Measurements from ENCODE around the gene XYLT1.

The XYLT1 gene

DNA sequence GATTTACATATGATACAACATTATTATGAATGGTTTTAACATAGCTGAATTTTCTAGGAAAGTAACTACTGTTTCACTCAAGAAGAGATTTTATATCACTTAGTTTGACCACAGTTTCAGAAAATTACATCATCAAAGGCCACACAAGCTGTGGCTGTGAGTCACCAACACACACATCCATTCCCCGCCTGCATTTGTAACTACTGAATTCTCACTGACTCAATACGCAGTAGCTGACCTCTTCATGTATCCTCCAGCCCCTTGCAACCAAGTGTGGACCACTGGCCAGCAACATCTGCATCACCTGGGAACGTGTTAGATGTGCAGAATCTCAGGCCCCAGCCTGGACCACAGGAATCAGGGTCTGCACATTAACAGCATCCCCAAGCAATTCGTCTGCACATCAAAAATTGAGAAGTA is 197.6 kb downstream of the XYLT1 start:
- DNase-seq = peak; percentile 96

- DNase-seq = no peak
These were observed 198.0 kb downstream of the XYLT1 start for GRCh38 chr16:17272716-17273115.

GRCh38 chr16:17271687-17272086 is 199.1 kb downstream of the XYLT1 start:
- DNase-seq = peak; percentile 58

GRCh38 chr16:17270683-17271109 is 200.1 kb downstream of the XYLT1 start:
- DNase-seq = no peak

- no peak for DNase-seq
These were observed 200.6 kb downstream of the XYLT1 start for GRCh38 chr16:17270111-17270510.

DNA sequence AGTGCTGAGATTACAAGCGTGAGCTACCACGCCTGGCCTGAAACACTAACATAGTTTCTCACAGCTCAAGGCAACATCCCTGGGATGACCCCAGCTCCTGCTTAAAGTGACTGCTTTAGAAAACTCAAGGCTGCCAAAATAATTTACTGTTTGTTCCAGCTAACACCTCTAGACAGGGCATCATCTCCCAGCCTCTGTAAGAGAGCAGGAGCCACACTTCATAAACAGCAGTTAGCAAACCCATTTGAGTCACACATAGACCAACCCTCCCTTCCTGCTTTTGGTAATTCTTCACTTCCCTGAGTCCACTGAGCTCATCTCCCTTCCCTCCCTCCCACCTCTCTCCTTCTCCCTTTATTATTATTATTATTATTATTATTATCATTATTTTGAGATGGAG is 201.3 kb downstream of the XYLT1 start:
- peak; percentile 21 for DNase-seq

DNA sequence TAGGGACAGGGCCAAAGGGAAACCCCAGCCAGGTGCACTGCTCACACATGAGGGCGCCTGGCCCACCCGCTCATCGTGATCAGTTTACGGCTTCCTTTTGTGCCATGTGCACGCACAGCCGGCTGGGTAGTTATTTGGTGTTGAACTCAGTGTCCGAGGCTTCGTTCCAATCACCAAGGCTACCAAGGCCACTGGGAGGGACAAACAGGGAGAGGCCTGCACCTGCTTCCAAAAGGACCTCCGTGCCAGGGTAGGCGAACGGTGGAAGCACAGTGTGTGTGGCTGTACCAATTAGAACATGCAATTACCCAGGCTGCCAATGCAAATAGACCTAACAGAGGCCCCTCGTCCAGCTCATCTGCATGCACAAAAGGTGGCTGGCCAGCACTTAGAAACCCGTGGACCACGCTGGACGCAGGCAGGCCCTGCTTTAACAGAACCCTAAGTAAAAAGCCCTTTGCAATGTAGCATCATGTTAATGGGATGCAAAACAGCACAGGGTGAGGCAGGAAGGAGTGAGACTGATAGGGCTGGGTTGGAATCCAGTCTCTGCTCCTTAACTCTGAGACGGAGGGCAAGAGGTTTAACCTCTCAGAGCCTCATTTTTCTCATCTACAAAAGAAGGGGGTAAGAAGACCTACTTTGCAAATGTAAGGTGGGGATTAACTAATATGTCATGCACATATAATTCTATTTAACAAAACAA is 204.0 kb downstream of the XYLT1 start:
- no peak for DNase-seq

- DNase-seq = no peak
These were observed 205.6 kb downstream of the XYLT1 start for GRCh38 chr16:17265154-17265553.

DNA sequence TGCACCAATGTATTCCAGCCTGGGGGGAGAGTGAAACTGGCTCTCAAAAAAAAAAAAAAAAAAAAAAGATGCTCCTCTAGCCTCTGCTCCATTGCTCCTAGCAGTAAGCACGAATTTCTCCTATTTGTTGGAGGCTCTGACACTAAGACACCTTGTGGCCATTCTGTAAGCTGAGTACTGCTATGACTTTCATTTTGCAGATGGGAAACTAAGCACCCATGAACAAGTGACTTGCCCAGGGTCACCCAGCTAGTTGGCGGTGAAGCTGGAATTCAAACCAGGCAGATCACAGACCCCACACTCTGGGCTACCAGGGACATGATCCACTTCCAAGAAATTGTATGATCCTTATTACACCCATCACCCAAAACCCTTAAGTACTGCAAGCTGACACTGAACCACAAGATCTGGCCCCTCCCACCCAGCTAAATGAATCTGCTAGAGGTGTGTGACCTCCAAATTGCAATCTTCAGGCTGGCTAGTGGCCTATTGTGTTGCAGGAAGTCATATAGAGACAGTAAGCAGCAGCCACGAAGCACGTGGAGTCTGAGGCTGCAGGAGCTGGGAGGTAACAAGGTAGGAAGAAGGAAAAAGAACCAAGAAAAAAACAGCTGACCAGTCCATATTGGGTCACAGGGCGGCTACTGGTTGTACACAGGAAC is 209.4 kb downstream of the XYLT1 start:
- DNase-seq = no peak

- DNase-seq = no peak
These were observed 210.4 kb downstream of the XYLT1 start for GRCh38 chr16:17260276-17260849.

GRCh38 chr16:17259751-17260270 is 210.9 kb downstream of the XYLT1 start:
- peak; percentile 68 for DNase-seq

DNA sequence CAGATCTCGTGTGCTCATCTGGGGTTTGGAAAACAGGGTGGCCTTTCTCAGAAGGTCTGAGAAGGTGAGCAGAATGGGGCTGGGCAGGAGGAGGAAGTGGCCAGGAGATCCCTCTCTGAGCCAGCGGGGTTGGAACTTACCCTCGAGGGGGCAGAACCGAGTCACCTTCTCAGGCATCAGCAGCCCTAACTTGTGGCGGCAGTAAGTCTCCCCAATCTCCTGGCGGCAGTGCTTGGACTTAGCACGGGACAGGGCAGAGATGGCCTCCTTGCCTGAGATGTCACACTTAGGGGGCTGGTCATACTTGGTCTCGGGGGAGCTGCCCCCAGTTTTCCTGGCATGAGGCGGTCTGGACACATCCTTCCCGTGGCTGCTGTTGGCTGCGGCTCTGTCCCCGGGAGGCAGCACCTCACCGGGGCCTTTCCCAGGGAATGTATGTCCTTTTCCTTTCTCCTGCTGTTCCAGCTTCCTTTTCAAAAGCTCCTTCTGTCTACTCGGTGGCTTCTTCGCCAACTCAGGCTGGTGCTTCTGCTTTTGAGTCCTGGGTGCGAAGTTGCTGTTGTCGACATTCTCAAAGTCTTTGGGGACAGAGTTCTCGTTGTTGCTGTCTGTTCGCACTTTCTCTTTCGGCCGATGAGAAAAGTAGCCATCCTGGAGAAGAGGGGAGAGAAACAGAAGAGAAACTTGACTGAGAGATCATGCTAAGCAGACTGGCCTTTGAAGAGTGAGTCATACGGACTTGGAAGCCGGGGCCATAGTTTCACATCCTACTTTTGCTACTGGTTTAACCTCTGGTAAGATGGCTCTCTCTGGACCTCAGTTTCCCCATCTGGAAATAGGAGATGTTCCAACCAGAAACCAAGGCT is 211.7 kb downstream of the XYLT1 start:
- no peak for DNase-seq

DNA sequence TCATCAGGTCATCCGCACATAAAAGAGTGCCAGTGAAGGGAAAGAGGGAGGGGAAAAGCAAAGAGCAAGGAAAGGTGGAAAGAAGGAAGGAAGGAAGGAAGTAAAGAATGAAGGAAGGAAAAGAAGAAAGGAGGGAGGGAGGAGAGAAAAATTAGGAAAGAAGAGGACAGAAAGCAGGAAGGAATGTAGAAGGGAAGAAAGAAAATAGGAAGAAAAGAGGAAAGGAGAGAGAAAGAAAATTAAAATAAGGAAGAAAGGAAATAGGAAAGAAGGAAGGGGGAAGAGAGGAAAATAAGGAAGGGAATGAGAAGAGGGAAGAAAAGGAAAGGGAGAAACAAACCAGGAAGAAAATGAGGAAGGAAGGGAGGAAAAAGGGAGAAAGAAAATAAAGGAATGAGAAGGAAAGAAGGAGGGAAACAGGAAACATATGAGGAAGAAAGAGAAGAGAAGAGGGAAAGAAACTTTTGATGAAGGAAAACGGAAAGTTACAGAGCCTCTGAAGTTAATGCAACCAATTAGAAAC is 212.6 kb downstream of the XYLT1 start:
- no peak for DNase-seq

- no peak for DNase-seq
These were observed 213.2 kb downstream of the XYLT1 start for GRCh38 chr16:17257426-17258023.

GRCh38 chr16:17252701-17253100 is 218.1 kb downstream of the XYLT1 start:
- DNase-seq = no peak

DNA sequence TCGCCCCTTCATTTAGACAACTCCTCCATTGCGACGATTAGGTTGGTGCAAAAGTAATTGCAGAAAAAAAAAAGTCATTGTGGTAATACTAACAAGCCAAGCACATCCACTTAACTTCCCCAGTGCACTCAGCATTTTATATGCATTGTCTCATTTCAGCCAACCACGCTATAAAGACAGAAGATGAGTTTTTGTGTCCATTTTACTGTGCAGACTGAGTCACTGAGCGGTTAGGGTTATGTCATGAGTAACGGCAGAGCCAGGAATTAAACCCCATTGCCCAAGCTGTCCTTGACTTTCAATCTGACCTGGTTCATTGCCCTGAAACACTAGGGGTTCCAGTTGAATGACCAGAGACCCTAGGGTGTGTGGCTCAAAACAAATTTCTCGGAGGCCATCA is 218.7 kb downstream of the XYLT1 start:
- peak; percentile 44 for DNase-seq

DNA sequence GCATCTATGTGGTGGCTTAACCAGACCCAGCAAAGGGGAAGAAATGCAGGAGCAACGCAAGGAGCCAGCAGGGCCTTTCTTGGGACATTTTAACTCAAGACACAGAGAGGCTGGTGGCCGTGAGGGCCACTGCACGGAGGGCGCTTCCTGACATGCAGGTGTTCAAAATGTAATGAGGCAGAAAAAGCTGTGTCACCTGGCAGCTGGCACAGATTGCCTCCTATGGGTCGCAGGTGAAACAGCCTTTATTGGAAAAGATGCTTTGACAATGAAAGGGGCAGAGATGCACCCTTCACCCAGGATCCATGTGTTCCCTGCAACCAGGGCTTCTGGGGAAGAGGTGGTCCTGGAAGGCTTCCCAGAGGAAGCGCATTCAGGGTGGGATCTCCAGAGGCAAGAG is 219.3 kb downstream of the XYLT1 start:
- no peak for DNase-seq

DNA sequence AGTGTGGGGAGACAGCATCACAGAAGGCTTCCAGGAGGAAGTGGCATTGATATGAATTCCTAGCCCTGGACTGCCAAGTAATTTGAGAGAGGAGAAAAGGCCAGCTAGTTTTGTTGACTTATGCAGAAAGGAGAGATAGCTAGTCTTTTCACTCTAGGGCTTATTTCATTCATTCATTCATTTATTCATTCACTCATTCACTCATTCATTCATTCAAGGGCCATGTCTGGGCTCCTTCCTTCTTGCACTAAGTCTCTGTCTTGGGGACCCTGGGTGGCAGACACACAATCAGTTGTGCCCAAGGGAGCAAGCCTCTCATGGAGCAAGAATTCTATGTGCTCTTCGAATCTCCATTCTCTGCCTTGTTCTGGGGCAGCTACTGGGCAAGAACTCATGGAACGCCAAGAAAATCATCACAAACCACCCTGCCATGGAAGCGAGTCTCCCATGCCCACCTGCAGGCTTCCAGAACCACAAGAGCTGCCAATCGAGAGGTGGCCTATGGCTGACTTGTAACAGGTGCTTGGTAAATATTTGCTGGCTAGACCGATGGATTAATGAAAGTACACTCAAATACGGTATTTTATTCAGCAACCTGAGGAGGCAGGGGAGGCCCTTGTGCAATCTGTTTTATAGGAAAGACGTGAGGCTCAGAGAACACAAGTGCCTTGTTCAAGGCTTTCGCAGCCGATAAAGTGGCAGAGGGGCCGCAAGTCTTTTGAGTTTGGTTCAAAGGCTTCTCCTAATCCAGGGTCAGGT is 223.6 kb downstream of the XYLT1 start:
- no peak for DNase-seq

GRCh38 chr16:17246268-17246885 is 224.4 kb downstream of the XYLT1 start:
- no peak for DNase-seq

DNA sequence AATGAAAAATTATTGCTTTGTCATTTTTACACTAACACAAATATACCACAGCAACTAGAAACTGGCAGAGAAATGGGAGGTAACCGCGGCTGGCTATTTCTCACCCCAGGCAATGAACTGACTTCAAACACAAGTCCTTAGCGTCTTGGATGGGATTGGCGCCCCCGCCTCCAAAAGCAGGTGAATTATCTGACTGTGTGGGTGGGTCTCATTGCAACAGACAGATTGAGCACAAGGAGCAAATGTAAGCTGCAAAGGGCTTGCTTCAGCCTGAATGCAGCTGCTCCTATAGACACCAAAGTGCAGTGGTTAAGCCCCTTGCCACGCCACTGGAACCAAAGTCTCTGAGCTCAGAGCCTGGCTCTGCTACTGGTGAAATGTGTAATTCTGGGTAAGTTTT is 225.0 kb downstream of the XYLT1 start:
- no peak for DNase-seq

Measured in fibroblast of upper back skin (primary cell).